ENCODE results near the gene CCDC33.

Gene CCDC33

DNA sequence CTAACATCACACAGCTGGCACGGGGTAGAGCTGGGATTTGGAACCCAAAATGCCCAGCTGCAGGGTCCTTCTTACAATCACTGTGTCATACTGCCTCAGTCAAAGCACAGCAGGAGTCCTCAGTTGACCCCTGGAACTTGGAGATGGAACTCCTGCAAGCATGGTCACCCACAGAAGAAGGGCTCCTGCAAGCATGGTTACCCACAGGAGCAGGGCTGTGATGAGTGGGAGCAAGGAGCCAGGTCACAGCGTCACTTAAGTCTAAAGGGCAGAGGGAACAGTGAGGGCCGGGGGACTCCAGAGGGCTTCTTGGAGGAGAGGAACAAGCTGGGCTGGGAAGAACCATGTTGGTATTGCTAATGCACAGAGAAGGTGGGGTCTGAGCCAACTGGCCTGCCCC, 24.9 kb downstream of the CCDC33 start:
- no peak for DNase-seq

DNA sequence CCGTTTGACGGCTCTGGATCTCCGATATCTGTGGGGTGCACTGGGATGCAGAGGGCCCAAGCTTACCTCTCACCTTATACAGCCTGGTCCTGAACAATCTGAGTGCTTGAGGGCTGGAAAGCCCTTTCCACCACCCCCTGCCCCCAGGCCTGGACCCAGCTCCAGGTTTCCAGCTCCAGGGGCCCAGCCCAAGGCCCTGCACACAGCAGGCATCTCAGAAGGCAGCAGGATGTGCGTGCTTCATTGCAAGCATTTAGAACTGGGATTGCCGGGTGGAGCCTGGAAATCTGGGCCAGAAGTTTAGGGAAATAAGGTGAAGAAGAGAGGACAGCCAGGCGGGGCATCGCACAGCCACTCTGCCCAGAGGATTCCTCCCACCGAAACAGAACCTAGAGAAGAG, 25.6 kb downstream of the CCDC33 start:
- DNase-seq, result no peak

DNA sequence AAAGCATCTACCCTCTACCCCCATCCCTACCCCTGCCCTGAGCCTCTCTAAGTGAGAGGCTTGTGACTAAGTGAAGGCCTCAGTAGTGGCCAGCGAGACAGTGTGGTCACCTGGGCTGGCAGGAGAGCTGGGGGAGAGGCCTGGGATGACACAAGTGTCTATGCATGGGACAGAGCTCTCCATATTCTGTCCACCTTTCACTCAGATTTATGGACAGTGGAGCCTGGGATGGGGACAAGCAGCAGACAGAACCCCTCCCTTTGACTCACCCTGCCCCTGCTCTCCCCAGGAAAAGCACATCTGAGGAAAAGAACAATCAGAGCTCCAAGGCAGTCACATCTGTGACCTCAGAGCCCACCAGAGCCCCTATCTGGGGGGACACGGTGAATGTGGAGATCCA, 26.0 kb downstream of the CCDC33 start:
- DNase-seq, result no peak

DNA sequence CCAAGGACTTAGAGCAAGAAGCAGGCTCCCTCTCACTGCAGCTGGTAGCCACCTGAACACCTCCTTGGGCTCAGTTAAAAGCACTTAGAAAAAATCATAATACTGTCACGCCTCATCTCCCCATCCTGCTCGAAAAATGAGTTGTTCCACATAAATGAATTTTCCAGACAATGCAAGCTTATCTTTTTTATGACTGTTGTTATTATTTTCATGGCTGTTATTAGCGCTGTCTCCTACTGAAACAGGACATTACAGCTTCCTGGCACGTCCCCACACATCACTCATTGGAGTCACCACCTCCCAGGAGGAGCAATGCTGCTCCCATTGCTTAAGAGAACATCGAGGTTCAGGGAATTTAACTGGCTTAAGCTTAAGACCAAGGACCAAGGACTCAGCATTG, 26.5 kb downstream of the CCDC33 start:
- no peak for DNase-seq

DNA sequence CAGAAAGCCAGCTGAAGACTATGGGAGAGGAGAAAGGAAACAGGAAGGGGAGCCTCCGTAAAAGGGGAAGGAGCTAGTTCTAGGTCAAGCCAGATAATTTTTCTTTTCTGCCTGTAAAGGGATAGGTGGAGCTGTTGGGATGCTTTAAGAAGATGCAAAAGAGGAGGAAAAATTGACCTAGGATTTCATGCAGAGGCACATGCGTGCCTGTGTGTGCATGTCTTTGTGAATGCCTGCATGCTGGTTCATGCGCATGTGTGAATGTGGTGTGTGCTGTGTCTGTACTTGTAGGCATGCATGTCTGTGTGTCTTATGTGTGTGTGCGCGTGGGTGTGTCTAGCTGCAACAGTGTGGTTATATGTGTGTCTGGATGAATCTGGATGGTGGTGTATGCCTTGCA, 27.3 kb downstream of the CCDC33 start:
- DNase-seq, result no peak

DNA sequence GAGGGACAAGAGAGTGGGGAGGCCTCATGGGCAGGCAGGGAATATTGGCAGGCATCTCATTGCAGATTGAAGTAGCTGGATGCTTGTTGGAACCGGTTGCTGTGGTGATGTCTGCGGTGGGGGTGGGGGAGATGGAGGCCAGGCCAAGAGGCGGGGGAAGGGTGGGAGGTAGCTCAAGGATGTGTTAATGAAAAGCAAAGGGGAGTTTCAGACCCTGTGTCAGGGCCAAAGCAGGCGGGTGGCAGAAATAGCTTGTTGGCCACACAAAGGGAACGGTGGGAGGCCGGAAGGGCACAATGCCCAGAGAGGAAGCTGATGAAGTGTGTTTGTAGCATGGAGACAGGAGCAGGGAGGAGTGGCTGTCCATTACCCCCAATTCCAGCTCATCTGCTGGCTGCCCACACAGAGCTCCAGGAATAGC, 28.0 kb downstream of the CCDC33 start:
- no peak for DNase-seq

DNA sequence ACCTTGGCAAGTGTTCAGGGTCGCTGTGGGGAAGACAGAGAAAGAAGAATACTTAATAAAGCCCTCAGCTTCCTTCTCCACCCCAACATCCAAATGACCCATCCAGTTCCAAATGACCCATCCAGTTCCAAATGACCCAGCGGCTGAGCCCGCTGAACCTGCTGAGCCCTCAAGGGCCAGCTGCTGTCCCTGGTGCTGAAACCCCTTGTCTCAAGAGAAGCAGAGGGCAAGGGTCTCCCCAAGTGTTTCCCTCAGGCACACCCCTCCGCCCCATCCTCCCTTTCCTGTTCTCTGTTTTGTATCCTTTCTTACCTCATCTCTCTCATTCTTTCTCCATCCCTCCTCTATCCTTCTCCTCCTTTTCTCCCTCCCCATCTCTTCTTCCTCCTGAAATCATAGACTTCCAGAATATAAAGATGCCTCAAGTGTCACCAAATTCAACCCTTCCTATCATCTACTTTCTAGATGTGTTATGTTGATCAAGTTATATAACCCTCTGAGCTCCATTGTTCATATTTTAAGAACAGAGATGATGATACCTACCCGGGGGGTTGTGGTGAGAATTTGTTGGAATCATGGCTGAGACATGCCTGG, 29.0 kb downstream of the CCDC33 start:
- peak; percentile 16 for DNase-seq

DNA sequence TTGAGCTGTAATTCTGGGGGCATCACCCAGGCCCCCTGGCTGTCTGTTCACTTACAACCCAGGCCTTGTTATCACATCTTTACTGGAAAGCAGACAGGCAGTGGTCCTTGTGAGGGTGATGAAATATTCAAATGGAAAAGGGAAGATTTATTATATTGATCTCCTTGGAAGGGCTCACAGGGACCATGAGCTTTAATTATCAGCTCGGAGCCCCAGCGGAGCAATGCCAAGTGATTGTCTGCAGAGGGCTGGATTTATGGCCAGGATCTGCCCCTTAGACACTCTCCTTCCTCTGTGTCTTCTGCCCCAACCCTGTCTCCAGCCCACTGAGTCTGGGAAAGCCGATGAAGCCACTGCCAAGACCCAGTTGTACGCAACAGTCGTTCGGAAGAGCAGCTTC, 31.9 kb downstream of the CCDC33 start:
- no peak for DNase-seq

DNA sequence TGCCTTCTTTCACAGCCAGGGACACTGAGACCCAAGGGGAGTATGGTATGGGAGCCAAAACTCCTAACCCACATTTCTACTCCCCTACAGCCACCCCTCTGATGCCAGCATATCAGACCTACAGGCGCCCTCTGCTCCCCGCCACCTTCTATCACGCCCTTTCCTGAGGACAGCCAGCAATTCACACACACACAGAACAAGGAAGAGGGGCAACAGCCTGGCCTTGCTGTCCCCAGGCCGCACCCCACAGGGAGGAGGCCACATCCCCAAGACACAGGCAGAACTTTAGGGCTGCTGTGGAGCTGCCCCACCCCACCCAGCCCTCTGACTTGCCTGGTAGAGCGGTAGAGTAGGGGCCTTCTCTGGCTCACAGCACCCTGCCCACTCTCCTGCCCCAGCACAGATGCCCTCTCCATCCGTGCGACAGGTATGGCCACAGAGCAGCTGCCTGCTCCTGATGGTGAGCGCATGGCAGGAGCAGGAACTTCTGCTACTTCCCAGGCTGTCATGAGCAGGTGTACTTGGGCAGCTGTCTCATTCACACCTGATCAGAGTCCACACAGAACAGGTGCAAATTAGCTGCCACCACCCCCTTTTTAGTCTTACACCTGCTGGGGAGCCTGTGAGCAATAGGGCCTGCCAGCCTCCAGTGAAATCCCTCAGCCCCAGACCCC, 33.4 kb downstream of the CCDC33 start:
- DNase-seq, result no peak

DNA sequence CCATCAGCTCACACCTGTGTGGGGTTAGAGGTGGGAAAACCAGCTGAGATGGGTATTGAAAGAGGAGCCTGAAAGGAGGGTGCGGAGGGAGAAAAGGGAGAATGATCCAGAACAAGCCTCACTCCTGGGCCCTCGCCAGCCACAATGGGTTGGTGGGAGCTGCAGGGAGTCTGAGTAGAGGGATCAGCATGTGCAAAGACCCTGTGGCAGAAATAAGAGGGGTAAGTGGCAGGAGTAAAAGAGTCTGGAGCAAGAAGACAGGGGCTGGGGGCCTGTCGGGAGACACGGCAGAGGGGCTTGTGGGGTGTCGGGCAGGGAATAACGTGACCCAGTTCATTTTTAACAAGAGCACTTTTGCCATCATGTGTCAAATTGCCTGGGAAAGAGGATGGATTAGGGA, 34.0 kb downstream of the CCDC33 start:
- DNase-seq, result no peak

DNA sequence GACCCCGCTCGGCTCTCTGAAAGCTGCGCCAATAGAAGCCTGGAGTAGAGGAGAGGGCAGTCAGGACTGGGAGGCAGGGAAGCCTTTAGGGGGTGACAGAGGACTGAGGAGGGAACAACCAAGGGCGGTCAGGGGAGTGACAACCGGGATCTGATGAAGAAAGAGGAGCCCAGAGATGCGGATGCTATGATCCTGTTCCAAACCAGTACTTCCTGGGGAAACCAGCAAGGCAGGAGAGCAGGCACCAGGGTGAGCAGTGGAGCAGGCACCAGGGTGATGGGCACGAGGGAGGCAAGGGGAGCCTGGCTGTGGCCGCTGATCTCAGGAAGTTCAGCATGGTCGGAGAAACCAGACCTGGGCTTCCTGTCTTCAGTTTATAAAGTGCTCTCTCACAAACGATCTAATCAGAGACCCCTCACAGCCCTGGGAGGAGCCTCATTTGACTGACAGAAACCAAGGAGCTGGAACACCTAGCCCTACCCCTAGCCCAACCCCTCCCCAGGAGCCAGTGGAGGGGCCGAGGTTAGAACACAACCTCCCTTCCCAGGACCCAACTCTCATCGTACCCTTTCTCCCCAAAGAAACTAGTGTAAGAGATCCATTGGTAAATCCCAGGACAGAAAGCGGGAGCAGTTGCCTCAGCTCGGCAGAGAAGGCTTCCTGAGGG, 34.9 kb downstream of the CCDC33 start:
- no peak for DNase-seq

DNA sequence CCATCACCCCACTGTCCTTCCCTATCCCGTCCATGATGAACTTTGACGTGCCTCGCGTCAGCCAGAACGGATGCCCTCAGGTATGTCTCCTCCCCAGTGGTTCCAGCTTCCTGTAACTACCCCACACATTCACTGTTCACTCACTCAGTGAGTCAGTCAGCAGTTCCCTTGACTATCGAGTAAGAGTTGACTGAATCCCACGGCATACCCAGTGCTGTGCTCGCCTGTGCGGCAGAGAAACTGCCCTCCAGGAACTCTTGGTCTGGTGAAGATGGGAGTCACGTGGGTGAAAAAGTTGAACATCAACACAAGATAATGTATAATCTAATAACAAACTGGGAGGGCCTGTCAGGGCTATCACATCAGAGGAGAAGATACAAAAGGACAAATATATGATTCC, 36.7 kb downstream of the CCDC33 start:
- no peak for DNase-seq

DNA sequence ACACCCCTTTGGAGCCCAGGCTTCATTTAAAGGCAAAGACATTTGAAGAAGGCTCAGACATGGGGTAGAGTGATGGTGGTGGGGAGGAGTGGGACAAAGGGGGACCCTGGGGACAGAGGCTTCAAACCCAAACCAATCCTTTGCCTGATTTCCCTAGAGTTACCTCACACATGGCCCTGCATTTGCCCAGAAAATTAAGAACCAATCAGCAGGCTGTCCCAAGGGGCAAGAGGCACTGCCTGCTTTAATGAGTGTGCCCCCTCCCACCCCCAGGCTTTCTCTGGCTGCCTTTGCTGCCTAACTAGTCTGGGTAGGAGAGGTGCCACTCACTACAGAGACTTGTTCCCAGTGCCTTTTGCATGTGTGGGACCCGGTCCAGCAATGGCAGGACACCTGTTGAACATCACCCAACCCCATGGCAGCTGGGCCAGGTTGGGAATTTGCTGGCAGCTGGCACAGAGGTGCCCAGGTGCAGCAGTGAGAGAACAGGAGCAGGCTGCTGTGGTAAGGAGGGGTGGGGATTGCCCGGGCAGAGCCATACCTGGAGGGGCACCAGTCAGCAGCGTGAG, 38.4 kb downstream of the CCDC33 start:
- DNase-seq, result no peak

DNA sequence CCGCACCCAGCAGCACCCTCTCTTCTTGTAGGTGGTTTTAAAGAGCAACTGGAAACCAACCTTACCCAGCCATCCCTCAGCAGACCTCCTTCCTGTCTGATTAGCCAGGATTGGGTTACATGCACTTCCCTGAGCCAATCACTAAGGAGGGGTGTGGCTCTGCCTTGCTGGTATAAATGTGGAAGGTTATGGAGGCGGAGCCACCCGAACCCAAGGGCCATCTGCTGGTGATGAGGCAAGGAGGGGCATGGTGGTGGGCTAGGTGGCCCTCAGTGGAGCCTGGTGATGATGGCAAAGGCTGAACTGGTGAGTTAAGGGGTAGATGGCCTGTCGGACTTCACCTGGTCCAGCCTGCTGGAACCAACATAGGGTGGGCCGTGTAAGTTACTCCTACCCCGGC, 39.8 kb downstream of the CCDC33 start:
- no peak for DNase-seq

DNA sequence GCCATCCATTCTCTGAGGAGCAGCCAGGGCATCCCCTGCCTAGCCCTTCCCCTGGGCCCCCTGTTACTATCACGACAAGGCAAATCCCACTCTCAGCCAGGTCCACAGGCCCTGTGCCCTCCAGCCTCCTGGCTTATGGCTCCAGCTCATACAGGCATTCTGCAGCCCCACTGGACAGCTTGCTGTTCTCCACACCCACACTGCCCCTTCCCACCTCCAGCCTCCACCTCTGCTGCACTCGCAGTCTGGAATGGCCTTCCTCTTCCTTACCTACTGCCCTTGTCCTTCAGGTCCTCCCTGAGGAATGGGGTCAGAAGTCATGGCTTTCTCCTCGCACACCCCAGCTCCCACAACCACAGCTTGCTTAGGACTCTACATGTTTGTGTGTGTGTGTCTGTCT, 40.4 kb downstream of the CCDC33 start:
- DNase-seq, result no peak

DNA sequence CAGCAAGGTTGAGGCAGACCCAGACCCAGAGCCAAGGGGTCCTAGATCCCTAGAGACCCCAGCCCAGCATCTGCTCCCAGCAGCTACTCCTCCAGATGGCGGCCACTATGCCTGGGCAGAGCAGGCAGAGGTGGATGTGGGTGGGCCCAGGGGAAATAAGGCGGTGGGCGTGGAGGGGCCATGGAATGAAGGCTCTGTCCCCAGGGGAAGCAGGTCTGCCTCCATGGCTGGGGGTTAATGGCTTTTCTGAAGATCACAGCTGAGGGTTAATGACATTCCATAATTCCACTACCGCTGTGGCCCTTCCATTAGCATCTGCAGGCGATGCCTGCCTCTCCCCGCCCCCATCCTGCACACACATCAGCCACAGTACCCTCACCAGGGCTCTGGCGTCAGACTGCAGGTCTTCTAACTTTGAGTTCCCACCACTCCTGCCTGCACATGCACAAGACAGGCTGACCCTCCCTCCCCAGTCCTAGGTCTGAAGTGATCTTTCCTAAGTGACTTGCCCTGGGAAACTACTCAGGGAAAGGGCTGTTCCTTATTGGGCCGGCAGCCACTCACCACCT, 41.2 kb downstream of the CCDC33 start:
- DNase-seq, result no peak

DNA sequence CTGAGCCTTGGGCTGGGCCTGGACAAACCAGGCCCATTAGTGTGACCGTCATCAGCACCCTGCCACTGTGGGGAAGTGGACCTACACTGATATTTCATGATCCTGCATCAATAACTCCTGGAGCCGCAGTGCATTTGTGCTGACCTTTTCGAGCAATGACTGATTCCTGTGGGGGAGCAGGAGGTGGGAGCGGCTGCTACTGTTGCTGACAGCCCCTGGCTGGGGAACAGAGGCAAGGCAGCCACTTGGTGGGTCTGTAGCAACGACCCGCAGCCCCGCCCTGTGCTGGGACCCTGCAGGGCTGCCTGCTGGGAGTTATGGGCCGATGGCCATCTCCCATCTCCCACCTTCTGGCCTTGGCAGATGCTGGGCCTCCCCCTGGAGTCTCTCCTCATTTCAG, 42.1 kb downstream of the CCDC33 start:
- DNase-seq, result no peak

DNA sequence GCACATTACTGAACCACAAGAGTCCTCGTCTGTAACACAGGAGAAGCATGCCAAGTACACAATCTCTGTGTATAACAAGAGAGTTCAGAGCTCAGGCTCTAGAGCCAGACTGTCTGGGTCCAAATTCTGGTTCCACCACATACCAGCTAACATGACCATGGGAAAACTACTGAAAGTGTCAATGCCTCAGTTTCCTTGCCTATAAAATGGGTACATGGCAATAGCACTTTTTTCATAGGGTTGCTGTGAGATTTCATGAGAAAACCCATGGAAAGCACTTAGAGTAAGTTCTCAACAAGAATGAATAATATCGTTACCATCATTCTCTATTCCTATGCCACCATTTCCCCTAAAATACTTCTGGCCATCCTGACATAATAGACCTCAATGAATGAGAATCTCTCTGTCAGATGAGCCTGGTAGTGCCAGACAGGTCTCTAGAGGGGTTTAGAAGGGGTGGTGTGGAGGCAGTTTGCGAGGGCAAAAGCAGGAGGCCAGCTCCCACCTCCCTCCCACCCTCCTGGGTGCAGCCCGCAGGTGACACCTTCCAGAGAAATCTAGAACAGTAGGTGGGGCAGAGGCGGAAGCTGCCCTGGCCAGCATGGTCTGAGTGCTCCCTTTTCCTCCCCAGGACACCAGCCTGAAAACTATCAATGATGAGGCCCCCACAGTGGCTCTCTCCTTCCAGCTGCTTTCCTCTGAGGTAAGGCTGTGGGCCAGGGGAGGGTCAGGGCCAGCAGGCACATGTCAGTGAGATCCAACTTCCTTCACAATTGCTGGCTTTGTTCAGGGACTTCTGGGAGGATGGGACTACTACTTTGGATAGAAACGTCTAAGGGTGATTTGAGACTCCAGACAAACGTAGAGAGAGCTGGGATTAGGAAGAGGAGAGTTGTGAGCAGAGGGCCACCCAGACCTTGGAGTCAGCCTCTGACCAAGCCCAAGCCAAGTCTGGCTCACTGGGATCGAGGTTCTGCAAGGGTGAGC, 45.3 kb downstream of the CCDC33 start:
- DNase-seq, result no peak

DNA sequence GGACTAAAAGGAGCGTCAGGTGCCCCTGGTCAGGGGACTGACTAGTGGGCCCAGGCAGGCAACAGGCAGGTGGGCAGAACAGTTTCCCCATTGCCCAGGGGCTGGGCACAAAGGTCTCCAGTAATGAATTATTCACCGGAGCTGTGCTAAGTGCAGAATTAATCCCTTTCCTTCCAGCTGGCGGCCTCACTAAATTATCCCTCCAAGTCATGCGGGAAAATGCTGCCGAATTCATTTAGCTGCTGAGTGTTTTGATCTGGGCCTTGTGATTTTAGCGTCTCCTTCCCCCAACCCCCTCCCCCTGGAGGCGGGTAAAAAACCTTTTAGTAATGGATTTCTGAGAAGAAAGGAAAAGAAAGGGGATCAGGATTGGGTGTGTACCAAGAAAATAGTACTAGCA, 47.2 kb downstream of the CCDC33 start:
- no peak for DNase-seq

DNA sequence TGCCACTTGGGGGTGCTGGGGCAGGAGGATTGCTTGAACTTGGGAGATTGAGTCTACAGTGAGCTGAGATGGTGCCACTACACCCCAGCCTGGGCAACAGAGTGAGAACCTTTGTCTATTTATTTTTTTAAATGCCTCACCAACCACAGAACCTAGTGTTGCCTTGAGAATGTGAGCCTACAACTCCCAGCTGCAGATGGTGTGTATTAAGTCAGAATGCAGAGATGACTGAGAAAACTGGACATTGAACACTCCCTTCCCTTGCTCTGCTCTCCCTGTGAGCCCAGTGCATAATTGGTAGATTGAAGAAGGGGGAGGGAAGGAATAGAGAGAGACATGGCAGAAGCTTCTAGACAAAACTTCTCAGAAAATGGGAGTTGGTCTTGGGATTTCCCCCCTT, 53.5 kb downstream of the CCDC33 start:
- no peak for DNase-seq

DNA sequence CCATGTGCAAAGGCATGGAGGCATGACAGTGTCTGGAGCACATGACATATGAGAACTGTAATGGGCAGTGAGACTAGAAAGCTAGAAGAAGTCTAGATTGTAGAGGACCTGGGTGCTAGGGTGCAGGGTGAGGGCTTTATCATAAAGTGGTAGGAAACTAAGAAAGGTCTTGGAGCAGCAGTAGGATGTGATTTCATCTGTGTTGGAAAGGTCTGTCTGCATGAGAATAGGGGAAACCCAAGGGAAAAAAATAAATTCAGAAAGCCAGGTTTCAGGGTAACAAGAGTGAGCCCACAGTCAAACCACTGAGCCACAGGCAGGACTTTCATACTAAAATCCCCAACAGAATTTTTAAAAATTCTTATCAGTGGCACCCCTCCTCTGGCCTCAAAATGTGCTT, 54.5 kb downstream of the CCDC33 start:
- no peak for DNase-seq
